Gastroesophageal sphincter (tissue), 3 donors: ENCODE measurements around the gene VSTM2L.

Experiments
- POLR2A ChIP-seq, 2 donors: fragments of 450-650 bp; IDR thresholded peaks; one replicate each; pipeline ENCODE4 v1.6.1; 2017; ENCODE audit warnings: antibody characterized with exemption in 2 of 2, mild to moderate bottlenecking in 2 of 2, moderate library complexity in 1 of 2
- POLR2AphosphoS5 ChIP-seq: sonication (generic); formaldehyde crosslinking; IDR thresholded peaks from one replicate; pipeline ENCODE4 v1.6.1; 2017; ENCODE audit warnings: antibody characterized with exemption
- TF ChIP-seq, protein P1 (sequence below), 4 experiments: fragments of 200-600 bp in 2 of 4; fragments of 450-650 bp in 2 of 4; sonication (generic) in 1 of 4; IDR thresholded peaks; one replicate each; pipeline ENCODE4 v1.5.1; 2017 to 2019; ENCODE audit warnings: antibody characterized with exemption in 4 of 4, mild to moderate bottlenecking in 2 of 4, moderate library complexity in 2 of 4

DNA sequence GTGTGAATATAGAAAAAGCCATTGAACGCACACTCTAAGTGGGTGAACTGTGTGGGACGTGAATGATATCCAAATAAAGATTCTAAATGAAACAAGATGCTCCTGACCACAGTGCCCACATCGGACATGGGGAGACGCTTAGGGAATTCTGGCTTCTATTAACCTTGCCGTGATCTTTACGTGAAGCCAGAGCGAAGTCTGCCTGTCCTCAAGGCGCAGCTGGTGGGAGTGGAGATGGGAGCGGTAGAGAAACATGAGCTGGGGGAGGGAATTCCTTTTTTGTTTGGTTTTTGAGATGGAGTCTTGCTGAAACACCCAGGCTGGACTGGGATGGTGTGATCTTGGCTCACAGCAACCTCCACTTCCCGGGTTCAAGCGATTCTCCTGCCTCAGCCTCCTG lies 46.0 kb downstream of the VSTM2L start:
- TF ChIP-seq POLR2A (IDR thresholded peaks at IDR 0.05) (no peak), POLR2AphosphoS5 (no peak)
- TF ChIP-seq, protein P1, sequence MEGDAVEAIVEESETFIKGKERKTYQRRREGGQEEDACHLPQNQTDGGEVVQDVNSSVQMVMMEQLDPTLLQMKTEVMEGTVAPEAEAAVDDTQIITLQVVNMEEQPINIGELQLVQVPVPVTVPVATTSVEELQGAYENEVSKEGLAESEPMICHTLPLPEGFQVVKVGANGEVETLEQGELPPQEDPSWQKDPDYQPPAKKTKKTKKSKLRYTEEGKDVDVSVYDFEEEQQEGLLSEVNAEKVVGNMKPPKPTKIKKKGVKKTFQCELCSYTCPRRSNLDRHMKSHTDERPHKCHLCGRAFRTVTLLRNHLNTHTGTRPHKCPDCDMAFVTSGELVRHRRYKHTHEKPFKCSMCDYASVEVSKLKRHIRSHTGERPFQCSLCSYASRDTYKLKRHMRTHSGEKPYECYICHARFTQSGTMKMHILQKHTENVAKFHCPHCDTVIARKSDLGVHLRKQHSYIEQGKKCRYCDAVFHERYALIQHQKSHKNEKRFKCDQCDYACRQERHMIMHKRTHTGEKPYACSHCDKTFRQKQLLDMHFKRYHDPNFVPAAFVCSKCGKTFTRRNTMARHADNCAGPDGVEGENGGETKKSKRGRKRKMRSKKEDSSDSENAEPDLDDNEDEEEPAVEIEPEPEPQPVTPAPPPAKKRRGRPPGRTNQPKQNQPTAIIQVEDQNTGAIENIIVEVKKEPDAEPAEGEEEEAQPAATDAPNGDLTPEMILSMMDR (IDR thresholded peaks at IDR 0.05): no peak
